NCI-H1436 (cell line): Measurements from ENCODE around the gene FOXF1.

ENCODE experiments used
- DNase-seq: peaks from one replicate; lab custom pipeline; 2025; lab: John Stamatoyannopoulos, UW

The FOXF1 gene

DNA sequence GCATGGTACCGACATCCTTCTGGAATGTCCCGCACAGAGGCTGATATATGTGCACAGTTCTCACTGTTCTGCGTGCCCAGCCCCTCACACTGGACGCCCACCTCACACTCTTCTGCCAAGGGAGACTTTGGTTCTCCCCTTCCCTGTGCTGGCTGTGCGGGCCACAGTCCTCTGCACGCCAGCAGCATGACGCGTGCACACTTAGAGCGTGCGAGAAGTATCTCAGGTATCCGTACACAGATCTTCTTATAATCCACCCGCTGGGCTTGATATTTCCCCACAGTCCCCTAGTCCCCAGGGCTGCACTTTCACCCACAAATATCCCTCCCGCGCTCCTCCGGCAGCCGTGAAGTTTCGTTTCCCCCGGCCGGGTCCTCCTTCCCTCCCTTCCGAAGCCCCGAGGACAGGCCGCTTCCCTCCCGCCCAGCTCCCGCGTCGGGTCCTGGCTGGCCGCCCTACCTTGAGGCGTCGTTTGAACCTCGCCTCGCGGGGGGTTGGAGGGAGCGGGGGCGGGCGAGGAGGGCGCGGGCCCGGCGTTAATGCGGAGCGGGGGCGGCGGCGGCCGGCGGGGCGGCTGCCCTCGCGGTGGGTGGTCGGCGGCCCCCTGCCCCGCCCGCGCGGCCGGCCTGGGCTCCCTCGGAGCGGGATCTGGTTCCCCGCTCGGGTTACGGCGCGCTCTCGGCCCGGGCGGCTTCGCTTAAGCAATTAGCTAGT lies 5.0 kb upstream of the FOXF1 start:
- DNase-seq: no peak

DNA sequence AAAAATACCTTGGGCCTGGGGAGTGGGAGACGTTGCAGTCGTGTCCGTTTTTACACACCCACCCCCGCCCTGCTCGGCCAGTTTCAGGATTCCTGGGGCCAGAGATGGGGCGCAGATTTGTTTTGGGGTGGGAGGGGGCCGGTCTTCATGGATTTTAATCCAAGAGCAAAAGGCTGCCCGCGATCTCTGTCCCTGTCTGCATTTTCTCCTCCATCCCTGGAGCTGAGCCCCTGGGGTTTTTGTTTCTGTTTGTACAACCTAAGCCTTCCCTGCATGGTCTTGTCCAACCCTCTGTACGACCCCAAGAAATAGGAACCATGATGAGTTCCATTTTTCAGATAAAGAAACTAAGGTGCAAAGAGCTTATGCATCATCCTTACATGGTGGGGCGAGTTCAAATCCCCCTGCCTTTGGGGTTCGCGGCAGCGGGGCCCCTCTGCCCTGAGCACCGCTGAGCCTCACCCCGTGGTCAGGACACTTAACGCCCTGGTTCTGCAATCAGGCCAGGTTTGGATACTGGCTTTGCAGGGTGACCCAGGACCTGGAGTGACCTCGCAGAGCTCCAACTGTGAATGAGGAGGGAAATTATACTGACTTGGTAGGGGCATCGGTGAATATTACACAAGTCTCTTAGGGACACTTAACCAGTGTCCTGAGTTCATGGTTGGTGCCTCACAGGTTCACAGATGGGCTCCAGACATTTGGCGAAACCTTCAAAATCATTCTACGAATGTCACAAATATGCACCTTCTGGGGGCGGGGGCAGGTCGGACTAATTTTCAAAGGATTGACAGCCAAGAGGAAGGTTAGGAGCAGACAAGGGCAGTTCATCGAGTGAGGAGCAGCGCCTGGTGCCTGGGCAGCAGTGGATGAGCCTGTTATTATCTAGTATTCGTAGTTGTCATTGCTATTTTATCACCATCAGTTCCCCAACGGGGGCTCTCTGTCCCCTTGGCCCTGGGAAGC lies 4.1 kb upstream of the FOXF1 start:
- DNase-seq: no peak

DNA sequence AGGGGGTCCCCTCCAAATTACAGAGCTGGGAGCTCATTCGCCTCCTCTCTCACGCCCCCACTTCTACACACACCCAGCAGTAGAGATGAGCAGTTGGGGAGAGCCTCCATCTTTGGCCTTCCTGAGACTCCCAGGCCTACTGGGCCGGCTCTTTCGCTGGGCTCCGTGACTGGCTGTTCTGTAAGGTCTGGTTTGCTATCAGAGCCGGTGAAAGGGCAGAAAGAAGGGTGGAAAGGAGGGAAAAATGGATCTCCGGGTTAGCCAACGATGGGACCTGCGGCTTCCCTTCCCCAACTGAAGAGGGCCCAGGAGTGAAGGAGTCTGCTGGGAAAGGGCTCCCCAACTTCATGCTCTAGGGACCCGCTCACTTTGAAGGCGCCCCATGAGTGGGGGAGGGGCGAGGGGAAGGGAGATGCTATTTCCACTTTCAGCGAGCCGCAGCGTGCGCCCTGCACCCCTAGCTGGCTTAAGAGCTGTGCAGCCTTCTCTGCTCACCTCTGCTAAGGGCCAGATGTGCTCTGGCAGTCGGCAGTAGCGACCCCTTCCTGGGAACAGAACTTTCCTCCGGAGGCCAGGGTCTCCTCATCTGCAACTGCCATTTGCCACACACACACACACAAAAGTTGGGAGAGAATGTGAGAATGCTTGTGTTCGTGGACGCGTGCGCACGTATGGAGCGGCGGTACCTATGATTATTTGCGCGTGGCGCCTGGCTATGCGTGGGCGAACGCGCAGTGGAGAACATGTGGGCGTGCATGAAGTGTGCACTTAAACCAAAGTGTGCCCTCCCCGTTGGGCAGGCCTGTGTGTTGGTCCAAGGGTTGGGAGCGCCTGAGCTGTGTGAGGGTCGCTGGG lies 2.9 kb upstream of the FOXF1 start:
- DNase-seq: no peak

DNA sequence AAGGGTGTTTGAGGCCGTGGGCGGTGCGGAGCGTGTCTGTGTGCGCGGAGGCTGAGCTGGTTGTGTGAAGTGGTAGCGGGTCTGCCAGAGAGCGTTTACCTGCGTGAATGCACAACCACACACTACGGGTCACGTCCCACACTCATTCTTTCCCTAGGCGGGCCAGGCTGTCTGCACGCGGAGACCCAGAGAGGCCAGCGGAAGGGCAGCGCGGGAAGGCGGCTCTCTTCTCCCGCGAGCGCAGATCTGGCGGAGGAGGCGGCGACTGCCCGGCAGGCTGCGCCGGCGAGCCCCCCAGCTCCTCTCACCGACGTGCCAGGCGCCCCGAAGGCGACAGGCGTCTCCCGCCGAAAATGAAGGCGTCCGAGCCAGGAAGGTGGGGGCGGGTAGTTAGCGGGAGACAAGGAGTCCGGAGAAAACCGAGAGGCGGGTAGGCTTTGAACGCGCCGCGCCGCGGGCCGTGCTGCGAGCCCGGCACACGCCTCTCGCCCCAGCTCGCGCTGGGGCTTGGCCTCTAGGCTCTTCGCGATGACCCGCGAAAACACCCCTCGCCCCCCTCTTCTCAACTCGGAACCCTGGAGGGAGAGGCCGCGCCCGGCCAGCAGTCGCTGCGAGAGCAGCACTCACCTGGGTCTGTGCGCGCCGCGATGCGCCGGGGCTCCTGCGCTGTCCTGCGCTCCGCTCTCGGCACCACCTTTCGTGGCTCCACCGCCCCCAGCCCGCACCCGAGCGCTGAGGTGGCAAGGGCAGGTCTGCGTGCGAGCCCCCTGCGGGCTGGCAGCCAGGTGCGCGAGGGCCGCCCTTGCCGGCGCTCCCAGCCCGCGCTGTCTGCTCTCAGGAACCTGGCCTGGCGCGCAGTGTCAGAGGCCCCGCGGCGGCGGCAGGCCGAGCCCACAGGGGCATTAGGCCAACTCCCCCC lies 2.0 kb upstream of the FOXF1 start:
- no peak for DNase-seq

DNA sequence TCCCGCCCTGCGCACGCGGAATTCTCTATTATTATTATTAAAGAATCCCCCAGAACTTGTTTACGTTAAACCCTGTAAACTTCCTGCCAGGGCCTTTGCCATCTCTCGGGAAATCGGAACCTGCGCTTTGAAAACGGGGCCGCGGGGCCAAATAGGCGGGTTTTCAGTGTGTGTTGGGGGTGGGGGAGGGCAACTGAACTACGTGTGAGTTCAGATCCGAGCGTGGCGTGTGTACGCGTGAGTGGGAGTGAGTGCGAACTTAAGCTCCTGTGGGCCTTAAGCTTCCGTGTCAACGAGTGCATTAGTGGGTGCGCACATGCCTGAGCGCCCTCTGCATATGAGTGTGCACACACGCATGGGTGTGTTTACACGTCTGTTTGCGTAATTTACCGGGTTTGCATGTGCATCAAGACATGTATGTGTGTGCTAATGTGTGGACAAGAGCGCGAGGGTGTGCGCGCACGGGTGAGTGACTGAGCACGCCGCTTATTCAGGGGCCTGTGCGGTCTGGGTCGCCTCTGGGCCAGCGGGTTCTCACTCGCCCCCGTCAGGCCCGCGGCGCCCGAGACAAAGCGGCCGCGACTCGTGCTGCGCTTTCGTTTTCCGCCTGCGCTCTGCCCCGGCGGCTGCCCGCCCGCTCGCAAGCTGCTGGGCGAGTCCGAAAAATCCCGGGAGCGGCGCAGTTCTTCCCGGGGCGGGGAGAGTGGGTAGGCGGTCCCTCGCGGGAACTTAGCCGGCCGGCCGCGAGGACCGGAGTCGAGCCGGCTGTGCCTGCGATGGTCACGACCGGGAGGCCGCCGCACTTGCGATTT lies 1.2 kb upstream of the FOXF1 start:
- no peak for DNase-seq

DNA sequence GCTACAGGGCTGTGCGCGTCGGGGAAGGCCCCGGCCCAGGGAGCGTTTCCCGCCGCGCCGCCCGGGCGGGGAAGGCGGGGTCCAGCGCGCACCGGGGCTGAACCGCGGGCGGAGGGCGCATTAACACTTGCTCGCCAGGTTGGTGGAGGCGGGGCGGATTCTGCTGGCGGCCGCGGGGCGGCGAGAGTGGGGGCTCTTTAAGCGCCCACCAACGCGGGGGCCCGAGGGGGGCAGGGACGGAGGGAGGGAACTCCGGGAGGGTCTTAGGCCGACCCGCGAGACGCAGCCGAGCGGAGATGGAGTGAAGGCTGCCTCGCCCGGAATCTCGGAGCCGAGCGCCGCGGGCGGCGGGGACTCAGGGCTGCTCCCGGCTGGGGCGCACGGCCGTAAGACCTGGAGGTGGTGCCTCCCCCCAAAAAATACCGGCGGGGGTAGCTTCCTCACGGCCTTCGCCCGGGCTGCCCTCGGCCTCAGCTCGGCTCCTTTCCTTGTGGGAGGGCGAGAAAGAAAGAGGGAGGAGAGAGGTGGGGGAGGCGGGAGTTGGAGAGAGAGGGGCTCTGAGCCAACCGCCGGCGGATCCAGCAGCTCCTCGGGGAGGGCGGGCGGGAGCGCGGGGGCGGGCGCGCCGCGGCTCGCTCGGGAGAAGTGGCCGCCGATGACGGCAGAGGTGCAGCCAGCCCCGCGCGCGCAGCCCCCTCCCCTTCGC lies 415 bp upstream of the FOXF1 start:
- DNase-seq: peak; percentile 25

DNA sequence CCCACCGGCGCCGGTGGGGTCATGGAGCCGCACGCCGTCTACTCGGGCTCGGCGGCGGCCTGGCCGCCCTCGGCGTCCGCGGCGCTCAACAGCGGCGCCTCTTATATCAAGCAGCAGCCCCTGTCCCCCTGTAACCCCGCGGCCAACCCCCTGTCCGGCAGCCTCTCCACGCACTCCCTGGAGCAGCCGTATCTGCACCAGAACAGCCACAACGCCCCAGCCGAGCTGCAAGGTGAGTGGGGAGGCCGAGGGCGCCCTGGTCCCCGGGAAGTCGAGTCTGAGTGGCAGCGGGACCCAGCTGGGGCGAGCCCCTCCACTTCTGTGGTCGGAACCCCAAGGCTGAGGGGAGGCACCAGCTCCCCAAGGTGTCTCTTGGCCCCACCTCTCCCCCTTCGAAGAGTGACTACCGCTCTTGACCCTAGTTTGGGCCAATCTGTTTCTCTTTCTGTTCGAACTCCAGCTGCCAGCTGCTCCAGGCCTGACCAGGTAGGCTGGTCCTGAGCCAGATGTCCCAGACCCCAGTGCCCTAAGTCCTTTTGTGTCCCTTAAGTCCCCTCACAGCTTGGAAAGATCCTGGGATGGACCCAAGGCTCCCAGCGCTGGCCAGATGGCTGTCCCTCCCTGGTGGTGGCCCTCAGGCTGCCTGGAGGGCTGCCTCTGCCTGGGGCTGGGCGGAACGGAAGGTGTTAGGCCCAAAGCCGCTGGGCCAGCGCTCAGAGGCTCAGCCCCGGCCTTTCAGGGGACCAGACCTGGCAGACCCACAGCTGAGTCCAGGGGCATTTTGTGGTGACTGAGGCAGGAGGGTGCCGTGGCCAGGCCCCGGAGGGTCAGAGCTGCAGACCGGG lies 1.2 kb downstream of the FOXF1 start:
- DNase-seq: no peak

DNA sequence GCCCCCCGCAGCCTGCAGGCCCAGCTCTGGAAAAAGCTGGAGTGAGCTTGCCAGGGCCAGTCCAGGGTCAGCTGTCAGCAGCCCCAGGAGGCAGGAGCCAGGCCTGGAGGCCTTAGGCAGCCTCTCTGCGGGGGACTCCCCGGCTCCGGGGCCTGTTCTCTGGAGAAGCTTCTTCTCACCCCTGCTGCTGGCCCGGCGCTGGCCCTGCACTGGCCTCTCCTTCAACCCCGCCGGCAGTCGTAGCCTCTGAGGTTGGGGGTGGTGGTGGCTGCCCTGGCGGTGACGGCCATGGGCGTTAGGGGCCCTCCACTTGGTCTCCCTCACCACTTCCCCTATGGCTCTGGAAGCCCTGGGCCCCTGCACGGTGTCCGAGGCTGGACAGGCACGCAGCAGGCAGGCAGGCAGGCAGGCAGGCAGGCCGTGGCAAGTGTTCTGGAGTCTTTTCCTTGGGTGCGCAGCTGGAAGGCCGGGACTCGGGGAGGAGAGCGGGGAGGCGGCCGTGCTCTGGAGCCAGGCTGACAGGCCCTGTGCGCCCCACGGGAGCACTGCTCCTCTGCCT lies 2.1 kb downstream of the FOXF1 start:
- no peak for DNase-seq

DNA sequence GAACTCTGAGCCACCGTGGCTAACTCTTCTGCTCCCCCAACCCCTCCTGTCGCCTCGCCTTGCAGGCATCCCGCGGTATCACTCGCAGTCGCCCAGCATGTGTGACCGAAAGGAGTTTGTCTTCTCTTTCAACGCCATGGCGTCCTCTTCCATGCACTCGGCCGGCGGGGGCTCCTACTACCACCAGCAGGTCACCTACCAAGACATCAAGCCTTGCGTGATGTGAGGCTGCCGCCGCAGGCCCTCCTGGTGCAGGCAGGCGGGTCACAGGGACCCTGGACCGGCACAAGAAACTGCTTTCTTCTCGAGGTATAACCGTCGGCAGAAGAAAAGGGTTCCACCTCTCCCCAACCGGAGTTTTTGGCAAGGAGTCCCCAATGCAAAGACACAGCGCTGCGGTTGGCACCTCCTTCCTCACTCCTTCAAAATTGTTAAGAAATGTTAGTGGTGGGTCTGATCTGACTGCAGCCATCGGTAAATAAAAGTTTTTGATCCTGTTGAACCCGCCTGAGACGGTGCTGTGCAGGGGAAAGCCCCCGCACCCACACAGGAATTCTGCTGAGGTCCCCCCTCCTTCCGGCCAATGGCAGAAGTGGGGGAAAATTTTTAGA lies 2.6 kb downstream of the FOXF1 start:
- DNase-seq: no peak

DNA sequence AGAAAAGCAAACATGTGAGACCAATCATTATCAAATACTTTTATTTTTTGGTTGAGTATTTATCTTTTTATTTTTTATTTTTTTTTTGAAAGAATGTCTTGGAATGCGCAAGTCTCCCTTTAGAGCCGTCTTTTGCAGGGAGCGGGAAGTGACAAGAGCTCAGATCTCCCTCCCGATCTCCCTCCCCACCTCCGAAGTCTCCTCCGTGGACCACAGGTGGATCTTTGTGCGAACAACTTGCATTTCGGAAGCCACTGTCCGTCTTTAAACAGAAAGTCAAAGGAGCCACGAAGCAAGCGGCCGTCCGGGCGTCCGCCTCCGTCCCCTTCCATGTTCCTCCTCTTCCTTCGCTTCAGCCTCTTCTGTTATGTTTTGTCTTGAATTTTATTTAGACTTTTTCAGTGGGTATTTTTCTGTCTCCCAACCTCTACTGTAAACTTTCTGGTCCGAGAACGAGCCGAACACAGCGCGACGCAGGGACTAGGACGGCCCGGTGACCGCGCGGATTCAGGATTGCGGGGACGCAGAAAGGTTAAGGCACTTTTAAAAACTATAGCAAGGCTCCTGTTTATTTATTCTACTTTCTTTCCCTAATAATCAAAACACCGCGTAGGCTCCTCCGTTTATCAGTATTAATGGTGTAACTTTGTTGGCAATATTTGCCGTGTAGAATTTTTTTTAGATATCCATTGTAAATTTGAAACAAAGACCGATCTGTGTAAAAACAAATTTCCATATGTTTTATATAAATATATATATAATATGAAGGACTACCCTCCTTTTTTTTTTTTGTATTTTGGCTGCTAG lies 3.3 kb downstream of the FOXF1 start:
- no peak for DNase-seq

DNA sequence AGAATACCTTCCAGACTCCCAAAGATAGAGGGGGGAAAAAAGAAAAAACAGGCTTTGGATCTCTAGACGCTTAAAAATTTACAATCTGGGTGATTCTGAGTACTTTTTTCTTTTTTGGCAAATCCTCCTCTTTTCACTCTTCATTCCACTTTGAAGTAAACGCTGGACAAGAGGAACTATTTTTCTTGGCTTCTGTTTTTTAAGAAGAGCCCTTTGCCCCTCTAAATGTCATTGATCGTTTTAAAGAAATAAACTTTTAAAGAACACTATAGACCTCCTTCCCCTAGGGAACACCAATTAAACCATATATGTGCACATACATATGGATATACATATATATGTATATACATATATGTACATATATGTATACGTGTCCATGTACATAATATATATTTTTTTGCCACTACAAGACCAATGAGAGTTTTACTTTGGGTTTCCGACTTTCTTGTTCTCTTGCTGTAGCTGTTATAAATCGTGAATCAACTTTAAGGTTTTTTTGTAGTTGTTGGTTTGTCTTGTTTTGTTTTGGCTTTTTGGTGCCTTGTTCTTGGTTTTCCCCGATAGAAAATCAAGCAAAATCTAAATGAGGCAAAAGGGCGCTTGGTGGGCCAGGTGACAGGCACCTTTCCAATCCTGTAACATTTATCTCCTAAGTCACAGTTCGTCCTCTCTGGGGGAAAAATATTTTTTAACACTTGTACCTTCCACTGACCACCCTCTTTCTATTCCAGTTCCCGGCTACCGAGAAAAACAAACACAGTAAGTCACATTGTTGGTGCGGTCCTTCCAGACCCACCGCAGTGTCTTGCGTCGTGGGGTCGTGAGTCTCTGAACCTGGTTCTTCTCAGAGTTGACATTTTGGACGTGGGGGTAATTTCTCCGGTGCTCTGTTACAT lies 4.4 kb downstream of the FOXF1 start:
- no peak for DNase-seq

DNA sequence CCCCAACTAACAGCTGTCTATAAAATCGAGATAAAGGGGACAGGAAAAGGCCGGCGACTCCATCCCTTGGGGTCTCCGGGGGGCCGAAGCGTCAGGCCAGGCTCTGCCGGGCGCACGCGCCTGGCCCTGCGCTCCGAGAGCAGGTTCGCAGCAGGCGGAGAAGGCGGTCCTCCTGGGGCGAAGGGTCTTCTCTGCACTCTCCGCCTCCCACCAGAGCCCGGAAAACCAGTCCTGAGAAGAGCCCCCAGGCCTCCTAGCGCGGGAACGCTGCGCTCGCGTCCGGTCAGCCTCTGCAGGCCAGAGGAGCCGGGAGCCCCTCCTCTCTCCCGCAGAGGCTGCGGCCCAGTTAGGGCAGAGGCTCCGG lies 5.1 kb downstream of the FOXF1 start:
- DNase-seq: no peak

DNA sequence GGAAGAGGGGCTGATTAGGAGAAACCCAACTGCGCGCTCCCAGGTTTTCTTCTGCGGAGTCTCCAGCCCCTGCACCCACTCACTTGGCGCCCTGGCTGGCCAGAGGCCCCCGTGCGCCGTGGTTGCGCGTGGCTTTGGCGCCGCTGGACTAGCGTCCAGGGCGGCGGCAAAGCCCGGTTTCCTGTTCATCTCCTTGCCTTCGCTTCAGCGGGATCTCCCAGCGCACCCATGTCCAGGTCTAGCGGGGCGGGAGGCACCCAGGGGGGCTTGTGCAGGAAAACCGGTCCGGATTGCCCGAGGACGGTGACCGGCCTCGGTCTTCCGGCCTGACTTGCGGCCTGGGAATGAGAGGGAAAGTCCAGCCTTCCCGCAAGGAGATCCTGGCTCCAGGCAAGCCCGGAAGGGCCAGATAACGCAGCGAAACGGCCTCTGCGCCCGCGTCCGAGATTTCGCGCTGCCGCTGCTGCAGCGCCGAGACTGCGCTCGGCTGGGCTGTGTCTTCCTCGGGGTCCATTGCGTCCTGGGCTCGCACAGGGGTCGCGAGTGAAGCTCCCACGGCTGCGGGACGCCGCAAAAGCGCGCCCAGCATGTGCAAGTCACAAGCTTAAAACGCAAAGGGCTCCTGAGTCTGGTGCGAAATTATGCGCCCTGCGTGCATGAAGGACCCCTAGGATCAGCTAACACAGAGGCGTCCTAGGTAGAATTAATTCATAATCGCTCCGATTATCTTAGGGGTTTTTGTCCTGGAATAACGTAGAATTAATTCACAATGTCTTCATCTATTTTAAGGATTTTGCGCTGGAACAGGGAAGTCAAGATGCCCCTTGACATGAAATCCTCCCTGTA lies 5.7 kb downstream of the FOXF1 start:
- no peak for DNase-seq

DNA sequence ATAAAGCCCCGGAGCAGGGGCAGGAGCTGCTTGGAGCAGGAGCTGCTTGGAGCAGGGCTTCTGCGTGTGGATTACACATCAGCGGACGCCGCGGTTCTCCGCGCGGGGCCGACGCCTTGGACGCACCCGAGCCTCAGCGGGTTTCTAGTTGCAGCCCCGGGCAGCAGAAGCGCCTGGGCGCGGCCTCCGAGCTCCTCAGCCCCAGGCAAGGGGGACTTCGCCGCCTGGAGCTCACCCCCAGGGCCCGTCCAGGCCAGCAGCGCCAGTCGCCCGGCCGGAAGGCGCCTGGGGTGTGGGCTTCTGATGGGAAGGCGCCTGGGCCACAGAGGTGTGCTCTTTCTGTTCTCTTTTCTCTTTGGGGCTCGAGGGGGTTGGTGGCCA lies 6.3 kb downstream of the FOXF1 start:
- no peak for DNase-seq

DNA sequence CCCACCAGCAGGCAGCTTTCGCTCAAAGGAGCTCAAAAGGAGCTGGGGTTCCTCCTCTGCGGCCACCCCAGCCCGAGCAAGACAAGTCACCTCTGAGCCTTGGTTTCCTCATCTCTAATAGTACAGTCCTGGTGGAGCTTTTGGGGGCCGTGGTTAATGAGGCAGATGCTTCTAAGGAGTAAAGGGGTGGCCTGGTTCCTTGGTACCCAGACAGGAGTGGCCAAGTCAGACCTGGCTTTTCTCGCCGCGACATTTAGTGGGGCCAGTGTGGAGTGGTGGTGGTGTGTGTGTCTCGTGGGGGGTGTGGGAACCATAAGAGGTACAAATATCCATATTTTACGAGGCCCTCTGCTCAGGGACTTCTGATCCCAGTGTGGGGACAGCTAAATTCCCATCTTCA lies 6.7 kb downstream of the FOXF1 start:
- DNase-seq: no peak
